Measurements from ENCODE around the gene FTO.
"Not testable (repeated sequence)": the region's sequence is repeated elsewhere in the genome, so short reads cannot be mapped to it uniquely, and the experiment has no call there.

Gene FTO

DNA sequence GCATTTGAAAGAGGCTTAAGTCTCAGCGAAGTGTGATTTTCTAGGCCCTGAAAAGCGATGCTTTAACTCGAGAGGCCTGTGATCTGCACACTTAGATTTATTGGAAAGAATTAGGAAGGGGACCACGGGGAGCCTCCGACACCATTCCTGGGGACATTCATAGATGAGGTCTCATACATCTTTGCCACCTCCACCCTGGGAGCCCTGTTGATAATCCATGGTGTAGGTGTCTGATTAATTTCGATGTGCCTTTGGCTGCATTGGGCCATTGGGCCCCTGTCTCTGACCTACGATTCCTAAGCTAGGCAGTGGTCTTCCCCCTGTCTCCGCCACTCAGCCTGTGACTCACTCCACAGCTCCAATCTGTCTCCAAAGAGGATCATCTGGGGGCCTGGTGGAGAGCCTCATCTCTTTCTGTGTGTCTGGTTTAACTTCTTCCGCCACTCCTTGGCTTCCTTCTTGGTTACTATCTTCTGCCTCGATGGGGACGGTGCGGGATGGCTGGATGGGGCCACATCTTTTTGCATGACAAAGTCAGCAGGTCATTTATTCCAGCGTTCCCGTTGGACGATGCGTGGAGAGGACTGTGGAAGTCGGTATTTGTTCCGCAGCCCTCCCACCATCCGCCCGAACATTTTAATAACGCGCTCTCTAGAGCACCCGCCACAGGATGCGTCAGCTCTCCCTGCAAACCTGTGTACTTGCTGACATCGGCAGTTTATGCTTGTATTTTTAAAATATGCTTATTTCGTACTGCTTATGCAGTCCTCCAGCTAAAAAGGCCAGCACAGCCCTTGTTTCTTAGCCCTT lies 473.3 kb downstream of the FTO start:
- no peak for DNase-seq (ENCODE audit: low read depth, low spot score)
- H3K9ac ChIP-seq (ENCODE audit: insufficient read length): no peak overlapping the region
- no peaks in the 10 kb centered on the region for H3K36me3 ChIP-seq (ENCODE audit: insufficient read depth, low read length)
- H3K9me3 ChIP-seq (ENCODE audit: low read depth, low read length): no peaks in the 10 kb centered on the region
- no peak overlapping the region for H3K4me3 ChIP-seq
- TF ChIP-seq EZH2 (IDR thresholded peaks at IDR 0.05): no peak
- TF ChIP-seq FOXP2 (optimal IDR thresholded peaks at IDR 0.05; ENCODE audit: control extremely low read depth, extremely low read length, insufficient read depth): no peak
- no peak for TF ChIP-seq POLR2AphosphoS5 (IDR thresholded peaks at IDR 0.05; ENCODE audit: borderline replicate concordance, low read depth, low read length)
- no peak overlapping the region for H3K27ac ChIP-seq

DNA sequence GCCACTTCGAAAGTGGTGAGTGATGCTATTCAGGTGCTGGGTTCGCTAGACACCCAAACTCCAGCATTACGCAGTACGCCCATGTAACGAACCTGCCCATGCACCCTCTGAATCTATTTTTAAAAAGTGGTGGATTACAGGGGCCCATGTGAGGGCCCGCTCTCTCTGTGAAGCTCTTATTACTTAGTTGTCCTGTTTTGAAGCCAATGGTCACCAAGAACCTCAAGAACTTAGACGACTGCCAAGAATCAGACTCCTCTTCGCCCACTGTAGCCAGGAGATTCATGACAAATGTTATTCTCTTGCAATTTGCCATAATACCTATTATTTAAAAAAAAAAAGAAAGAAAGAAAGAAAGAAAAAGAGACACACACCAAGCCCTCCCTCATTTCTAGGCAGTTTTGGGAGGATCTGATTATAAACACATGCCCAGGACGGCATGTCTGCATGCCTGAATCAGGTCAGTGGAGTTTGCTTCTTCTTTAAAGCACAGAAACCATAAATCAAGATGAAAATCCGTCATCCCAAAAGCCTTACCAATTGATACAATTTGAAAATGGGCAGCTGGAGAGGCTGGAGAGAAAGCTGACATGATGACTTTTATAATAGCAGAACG lies 474.0 kb downstream of the FTO start:
- no peak for DNase-seq (ENCODE audit: low read depth, low spot score)
- no peak overlapping the region for H3K27ac ChIP-seq
- no peak overlapping the region for H3K4me3 ChIP-seq
- no peaks in the 10 kb centered on the region for H3K36me3 ChIP-seq (ENCODE audit: insufficient read depth, low read length)
- no peaks in the 10 kb centered on the region for H3K9me3 ChIP-seq (ENCODE audit: low read depth, low read length)
- TF ChIP-seq FOXP2 (optimal IDR thresholded peaks at IDR 0.05; ENCODE audit: control extremely low read depth, extremely low read length, insufficient read depth) (no peak), EZH2 (IDR thresholded peaks at IDR 0.05) (no peak), POLR2AphosphoS5 (IDR thresholded peaks at IDR 0.05; ENCODE audit: borderline replicate concordance, low read depth, low read length) (no peak)
- no peak overlapping the region for H3K9ac ChIP-seq (ENCODE audit: insufficient read length)

DNA sequence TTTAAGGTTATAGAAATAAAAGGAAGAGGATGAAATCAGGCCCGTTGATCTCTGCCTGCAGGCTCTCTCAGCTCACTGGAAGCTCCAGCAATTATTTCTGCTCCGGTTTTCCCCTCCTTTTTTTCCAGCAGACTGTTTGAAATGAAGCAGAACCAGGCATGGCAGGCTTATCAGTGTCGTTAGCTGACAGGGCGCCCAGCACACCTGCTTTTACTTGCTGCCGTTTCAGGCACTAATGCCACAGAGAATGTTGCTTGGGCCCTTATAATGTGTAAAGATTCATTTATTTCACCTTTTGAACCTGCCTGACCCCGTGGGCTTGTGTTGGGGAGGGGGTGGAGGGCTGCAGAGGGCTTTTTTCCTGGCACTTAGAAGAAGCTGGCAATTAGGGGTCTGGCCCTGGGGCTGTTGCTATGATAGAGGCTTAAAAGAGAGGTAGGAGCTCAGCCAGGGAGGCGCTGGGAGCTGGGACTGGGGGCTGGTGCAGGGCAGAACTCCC lies 474.6 kb downstream of the FTO start:
- DNase-seq (ENCODE audit: low read depth, low spot score): no peak
- no peak overlapping the region for H3K27ac ChIP-seq
- TF ChIP-seq EZH2 (IDR thresholded peaks at IDR 0.05) (no peak), FOXP2 (optimal IDR thresholded peaks at IDR 0.05; ENCODE audit: control extremely low read depth, extremely low read length, insufficient read depth) (no peak), POLR2AphosphoS5 (IDR thresholded peaks at IDR 0.05; ENCODE audit: borderline replicate concordance, low read depth, low read length) (no peak)
- no peak overlapping the region for H3K9ac ChIP-seq (ENCODE audit: insufficient read length)
- H3K36me3 ChIP-seq (ENCODE audit: insufficient read depth, low read length): no peaks in the 10 kb centered on the region
- H3K9me3 ChIP-seq (ENCODE audit: low read depth, low read length): no peaks in the 10 kb centered on the region
- H3K4me3 ChIP-seq: no peak overlapping the region

DNA sequence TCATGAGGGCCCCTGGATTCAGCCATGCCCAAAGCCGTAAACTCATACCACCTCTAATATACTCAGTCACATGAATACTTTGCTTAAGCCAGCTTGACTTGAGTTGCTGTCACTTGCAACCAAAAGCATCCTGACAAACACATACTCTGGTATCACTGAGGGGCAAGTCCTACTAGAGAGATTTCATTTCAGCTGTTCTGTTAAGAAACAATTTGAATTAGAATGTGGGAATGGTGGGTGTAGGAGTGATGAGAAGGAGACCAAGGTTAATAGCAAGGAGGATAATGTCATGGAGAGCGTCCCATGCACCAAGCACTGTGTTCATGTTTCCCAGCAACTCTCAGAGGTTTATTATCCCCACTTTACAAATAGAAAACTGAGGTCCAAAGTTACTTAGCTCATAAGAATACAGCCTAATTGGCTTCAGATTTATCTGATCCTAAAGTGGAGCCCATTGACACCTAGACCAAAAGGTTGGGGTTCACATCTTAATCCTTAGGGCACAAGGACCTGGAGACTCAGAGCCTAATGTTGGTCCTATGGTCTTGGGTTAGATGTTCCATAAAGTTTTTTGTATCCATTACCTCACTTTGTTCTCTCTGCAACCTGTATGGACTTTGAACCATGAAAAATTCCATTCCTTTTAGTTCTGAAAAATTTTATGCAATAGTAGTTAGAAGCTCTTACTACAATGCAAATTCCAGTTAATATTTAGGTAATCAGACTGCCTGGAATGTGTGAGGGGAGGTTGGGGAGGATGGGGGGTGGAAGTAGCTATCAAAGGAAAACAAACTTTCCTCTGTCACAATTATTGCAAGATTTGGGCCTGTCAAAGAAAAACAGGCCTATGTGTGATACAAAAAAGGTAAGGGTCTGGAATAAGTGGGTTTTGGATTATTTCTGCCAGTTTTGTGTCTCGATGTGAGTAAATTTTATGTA lies 476.7 kb downstream of the FTO start:
- no peaks in the 10 kb centered on the region for H3K36me3 ChIP-seq (ENCODE audit: insufficient read depth, low read length)
- DNase-seq (ENCODE audit: low read depth, low spot score): no peak
- no peak overlapping the region for H3K27ac ChIP-seq
- TF ChIP-seq FOXP2 (optimal IDR thresholded peaks at IDR 0.05; ENCODE audit: control extremely low read depth, extremely low read length, insufficient read depth) (no peak), POLR2AphosphoS5 (IDR thresholded peaks at IDR 0.05; ENCODE audit: borderline replicate concordance, low read depth, low read length) (no peak), EZH2 (IDR thresholded peaks at IDR 0.05) (no peak)
- H3K9ac ChIP-seq (ENCODE audit: insufficient read length): no peak overlapping the region
- H3K4me3 ChIP-seq: no peak overlapping the region
- H3K9me3 ChIP-seq (ENCODE audit: low read depth, low read length): no peaks in the 10 kb centered on the region

DNA sequence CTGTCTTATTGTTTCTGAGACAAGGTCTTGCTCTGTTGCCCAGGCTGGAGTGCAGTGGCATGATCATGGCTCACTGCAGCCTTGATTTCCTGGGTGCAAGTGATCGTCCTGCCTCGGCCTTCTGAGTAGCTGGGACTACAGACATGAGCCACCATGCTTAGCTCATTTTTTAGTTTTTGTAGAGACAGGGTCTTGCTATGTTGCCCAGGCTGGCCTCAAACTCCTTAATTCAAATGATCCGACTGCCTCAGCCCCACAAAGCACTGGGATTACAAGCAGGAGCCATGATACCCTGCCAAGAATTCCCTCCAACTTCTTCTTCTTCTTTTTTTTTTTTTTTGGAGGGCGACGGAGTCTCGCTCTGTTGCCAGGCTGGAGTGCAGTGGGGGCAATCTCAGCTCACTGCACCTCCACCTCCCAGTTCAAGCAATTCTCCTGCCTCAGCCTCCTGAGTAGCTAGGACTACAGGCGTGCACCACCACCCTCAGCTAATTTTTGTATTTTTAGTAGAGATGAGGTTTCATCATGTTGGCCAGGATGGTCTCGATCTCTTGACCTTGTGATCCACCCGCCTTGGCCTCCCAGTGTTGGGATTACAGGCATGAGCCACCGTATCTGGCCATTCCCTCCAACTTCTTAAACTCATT lies 477.9 kb downstream of the FTO start:
- not testable (repeated sequence) for H3K36me3 ChIP-seq (ENCODE audit: insufficient read depth, low read length); H3K4me3 ChIP-seq; H3K27ac ChIP-seq; DNase-seq (ENCODE audit: low read depth, low spot score); H3K9ac ChIP-seq (ENCODE audit: insufficient read length); H3K9me3 ChIP-seq (ENCODE audit: low read depth, low read length)

DNA sequence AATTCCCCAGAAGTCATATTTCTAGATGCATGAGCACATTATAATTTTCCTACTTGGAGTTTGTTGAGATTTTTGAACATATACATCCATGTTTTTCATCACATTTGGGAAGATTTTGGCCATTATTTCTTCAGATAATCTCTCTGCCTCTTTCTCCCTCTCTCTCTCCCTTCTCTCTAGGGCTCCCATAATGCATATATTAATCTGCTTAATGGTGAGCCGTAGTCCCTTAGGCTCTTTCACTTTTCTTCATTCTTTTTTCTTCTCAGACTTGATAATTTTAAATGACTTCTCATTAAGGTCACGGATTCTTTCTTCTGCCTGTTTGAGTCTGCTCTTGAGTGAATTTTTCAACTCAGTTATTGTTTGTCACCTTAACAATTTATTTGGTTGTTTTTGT lies 481.1 kb downstream of the FTO start:
- H3K27ac ChIP-seq: no peak overlapping the region
- no peaks in the 10 kb centered on the region for H3K36me3 ChIP-seq (ENCODE audit: insufficient read depth, low read length)
- TF ChIP-seq POLR2AphosphoS5 (IDR thresholded peaks at IDR 0.05; ENCODE audit: borderline replicate concordance, low read depth, low read length) (no peak), FOXP2 (optimal IDR thresholded peaks at IDR 0.05; ENCODE audit: control extremely low read depth, extremely low read length, insufficient read depth) (no peak), EZH2 (IDR thresholded peaks at IDR 0.05) (no peak)
- no peak overlapping the region for H3K4me3 ChIP-seq
- no peaks in the 10 kb centered on the region for H3K9me3 ChIP-seq (ENCODE audit: low read depth, low read length)
- DNase-seq (ENCODE audit: low read depth, low spot score): no peak
- no peak overlapping the region for H3K9ac ChIP-seq (ENCODE audit: insufficient read length)

DNA sequence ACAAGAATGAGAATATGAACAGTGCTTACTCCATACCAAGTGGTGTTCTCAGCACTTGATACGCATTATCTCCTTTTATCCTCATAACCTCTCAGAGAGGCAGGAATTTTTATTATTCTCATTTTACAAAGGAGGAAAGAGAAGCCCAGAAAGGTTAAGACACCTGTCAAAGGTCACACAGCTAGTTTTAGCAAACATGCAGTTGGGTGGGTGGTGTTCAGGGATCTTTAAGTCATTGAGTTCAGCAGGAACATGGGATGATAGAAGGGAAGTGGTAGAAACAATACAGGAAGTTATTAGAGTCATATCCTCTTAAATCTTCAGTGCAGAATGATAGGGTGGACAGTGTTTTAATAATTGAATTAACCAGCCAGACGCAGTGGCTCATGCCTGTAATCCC lies 487.2 kb downstream of the FTO start:
- Histone ChIP-seq H3K9ac (ENCODE audit: insufficient read length) (no peak overlapping the region), H3K4me3 (no peak overlapping the region), H3K27ac (no peak overlapping the region), H3K36me3 (ENCODE audit: insufficient read depth, low read length) (no peaks in the 10 kb centered on the region), H3K9me3 (ENCODE audit: low read depth, low read length) (no peaks in the 10 kb centered on the region)
- TF ChIP-seq EZH2 (IDR thresholded peaks at IDR 0.05) (no peak), FOXP2 (optimal IDR thresholded peaks at IDR 0.05; ENCODE audit: control extremely low read depth, extremely low read length, insufficient read depth) (no peak), POLR2AphosphoS5 (IDR thresholded peaks at IDR 0.05; ENCODE audit: borderline replicate concordance, low read depth, low read length) (no peak)
- no peak for DNase-seq (ENCODE audit: low read depth, low spot score)

DNA sequence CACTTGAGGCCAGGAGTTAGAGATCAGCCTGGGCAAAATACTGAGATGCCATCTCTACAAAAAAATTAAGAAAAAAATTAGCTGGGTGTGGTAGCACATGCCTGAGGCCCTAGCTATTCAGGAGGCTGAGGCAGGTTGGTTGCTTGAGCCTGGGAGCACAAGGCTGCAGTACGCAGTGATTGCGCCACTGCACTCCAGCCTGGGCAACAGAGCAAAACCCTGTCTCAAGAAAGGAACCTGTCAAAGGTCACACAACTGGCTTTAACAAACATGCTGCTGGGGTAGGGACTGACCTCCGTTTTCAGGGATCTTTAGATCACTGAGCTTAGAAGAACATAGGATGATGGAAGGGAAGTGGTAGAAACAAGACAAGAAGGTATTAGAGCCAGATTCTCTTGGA lies 487.6 kb downstream of the FTO start:
- Histone ChIP-seq H3K27ac (no peak overlapping the region), H3K4me3 (no peak overlapping the region), H3K9ac (ENCODE audit: insufficient read length) (no peak overlapping the region), H3K9me3 (ENCODE audit: low read depth, low read length) (no peaks in the 10 kb centered on the region), H3K36me3 (ENCODE audit: insufficient read depth, low read length) (no peaks in the 10 kb centered on the region)
- TF ChIP-seq FOXP2 (optimal IDR thresholded peaks at IDR 0.05; ENCODE audit: control extremely low read depth, extremely low read length, insufficient read depth): no peak
- TF ChIP-seq POLR2AphosphoS5 (IDR thresholded peaks at IDR 0.05; ENCODE audit: borderline replicate concordance, low read depth, low read length): no peak
- TF ChIP-seq EZH2 (IDR thresholded peaks at IDR 0.05): no peak
- no peak for DNase-seq (ENCODE audit: low read depth, low spot score)

Measured in SK-N-MC (cell line).